ENCODE measurements around the gene AOPEP. TPM values are rescaled to one million over a fixed set of nuclear protein-coding genes. Genes with fewer than 3 reads are reported as not detected.

Gene AOPEP
- total RNA-seq, 1 experiment from 2014 or later, result 89.5 TPM

- intact Hi-C loops (cut with micrococcal nuclease; ENCODE audit: unreplicated experiment), result no loop called here
- no peak for DNase-seq
- CTCF ChIA-PET, result interaction anchor here (1.8 kb wide), 1 partner anchor 14 kb away, joined by 5 read pairs; no protein-coding TSS in a partner anchor
- Mint-ChIP-seq H3K27me3 (ENCODE audit: unreplicated experiment) (no peaks in the 10 kb centered on the region), H3K27ac (ENCODE audit: unreplicated experiment) (peak overlapping the region; percentile 71), H3K36me3 (ENCODE audit: insufficient read depth, unreplicated experiment) (peaks cover 6% of the 10 kb centered on the region), H3K4me1 (ENCODE audit: low read depth, unreplicated experiment) (peaks cover 35% of the 10 kb centered on the region), H3K9me3 (ENCODE audit: low read depth, unreplicated experiment) (no peaks in the 10 kb centered on the region), H3K4me3 (ENCODE audit: low read depth, unreplicated experiment) (no peak overlapping the region)
- no peak for TF ChIP-seq CTCF (IDR thresholded peaks at IDR 0.05; ENCODE audit: unreplicated experiment)
- BruUV-seq (replicated peaks), result no TSS peak
Observed at GRCh38 chr9:94798708-94799107, 72.2 kb downstream of the AOPEP start.

GRCh38 chr9:94799578-94800264 is 73.2 kb downstream of the AOPEP start:
- no peak for TF ChIP-seq CTCF (IDR thresholded peaks at IDR 0.05; ENCODE audit: unreplicated experiment)
- H3K27ac Mint-ChIP-seq (ENCODE audit: unreplicated experiment), result peak overlapping the region; percentile 90
- H3K27me3 Mint-ChIP-seq (ENCODE audit: unreplicated experiment), result no peaks in the 10 kb centered on the region
- CTCF ChIA-PET, result interaction anchor here (0.6 to 1.8 kb wide), 7 partner anchors 13 to 1957 kb away, joined by 3 to 6 read pairs (median 3); no protein-coding TSS in a partner anchor
- H3K36me3 Mint-ChIP-seq (ENCODE audit: insufficient read depth, unreplicated experiment), result peaks cover 6% of the 10 kb centered on the region
- no peaks in the 10 kb centered on the region for H3K9me3 Mint-ChIP-seq (ENCODE audit: low read depth, unreplicated experiment)
- peak; percentile 57 for DNase-seq
- intact Hi-C loops (cut with micrococcal nuclease; ENCODE audit: unreplicated experiment), result loop anchor here (5.0 kb wide), 1 partner anchor 223 kb away; no protein-coding TSS in a partner anchor
- BruUV-seq (replicated peaks), result no TSS peak
- H3K4me1 Mint-ChIP-seq (ENCODE audit: low read depth, unreplicated experiment), result peaks cover 45% of the 10 kb centered on the region
- H3K4me3 Mint-ChIP-seq (ENCODE audit: low read depth, unreplicated experiment), result peak overlapping the region; percentile 51

DNA sequence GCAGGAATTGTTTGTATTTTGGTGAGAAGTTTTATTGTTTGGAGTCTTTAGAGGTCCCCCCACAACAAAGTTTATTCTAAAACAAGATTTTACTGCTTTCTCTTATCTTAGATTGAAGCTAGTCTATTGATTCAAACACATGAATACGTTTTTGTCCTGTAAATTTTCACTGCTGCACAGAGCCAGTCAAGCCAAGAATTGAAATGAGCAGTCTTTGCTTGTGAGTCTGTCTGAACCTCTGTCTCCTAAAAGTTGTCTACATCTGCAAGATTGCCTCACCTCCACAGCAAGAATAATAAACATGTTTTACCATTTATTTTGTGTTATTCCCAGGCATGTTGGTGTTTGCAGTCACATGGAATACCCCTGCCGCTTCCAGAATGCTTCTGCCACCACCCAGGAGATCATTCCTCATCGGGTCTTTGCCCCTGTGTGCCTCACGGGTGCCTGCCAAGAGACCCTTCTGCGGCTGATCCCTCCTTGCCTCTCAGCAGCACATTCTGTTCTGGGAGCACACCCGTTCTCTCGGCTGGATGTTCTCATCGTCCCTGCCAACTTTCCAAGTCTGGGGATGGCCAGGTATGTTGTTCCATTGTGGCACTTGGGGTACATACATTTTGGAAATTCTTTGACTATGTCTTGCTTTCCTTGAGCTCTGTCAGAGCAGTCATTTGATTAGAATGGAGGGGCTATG is 74.1 kb downstream of the AOPEP start:
- H3K27ac Mint-ChIP-seq (ENCODE audit: unreplicated experiment), result peak overlapping the region; percentile 90
- H3K4me1 Mint-ChIP-seq (ENCODE audit: low read depth, unreplicated experiment), result peaks cover 50% of the 10 kb centered on the region
- CTCF ChIA-PET, result no interaction called here

DNA sequence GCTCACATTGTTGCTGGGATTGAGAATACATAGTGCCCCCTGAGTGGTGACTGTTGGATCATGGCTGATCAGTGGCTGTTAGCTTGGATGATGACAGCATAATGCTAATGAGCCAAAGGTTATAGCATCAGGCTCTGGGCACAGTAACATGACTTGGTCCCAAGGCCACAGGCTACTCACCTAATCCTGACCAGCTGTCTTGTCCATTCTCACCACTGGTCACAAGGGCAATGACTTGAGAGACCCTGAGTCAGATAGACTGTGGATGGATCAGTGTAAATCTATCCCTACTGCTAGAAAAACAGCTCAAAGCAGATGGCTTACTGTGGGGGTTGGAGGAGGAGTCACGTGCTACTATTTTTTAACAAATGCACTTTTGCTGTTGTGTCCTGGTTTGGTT is 74.7 kb downstream of the AOPEP start:
- intact Hi-C loops (cut with micrococcal nuclease; ENCODE audit: unreplicated experiment), result loop anchor here (5.0 kb wide), 1 partner anchor 221 kb away; no protein-coding TSS in a partner anchor
- Mint-ChIP-seq H3K27ac (ENCODE audit: unreplicated experiment) (peak overlapping the region; percentile 90), H3K4me1 (ENCODE audit: low read depth, unreplicated experiment) (peaks cover 55% of the 10 kb centered on the region), H3K36me3 (ENCODE audit: insufficient read depth, unreplicated experiment) (peaks cover 19% of the 10 kb centered on the region), H3K4me3 (ENCODE audit: low read depth, unreplicated experiment) (peak overlapping the region; percentile 51), H3K27me3 (ENCODE audit: unreplicated experiment) (no peaks in the 10 kb centered on the region), H3K9me3 (ENCODE audit: low read depth, unreplicated experiment) (no peaks in the 10 kb centered on the region)
- DNase-seq, result no peak
- CTCF ChIA-PET, result no interaction called here
- no peak for TF ChIP-seq CTCF (IDR thresholded peaks at IDR 0.05; ENCODE audit: unreplicated experiment)
- BruUV-seq (replicated peaks), result no TSS peak

More for the DNA sequence above, 74.1 kb downstream of the AOPEP start:
- TF ChIP-seq CTCF (IDR thresholded peaks at IDR 0.05; ENCODE audit: unreplicated experiment), result no peak
- BruUV-seq (replicated peaks), result TSS peak; percentile 76
- Mint-ChIP-seq H3K27me3 (ENCODE audit: unreplicated experiment) (no peaks in the 10 kb centered on the region), H3K36me3 (ENCODE audit: insufficient read depth, unreplicated experiment) (peaks cover 12% of the 10 kb centered on the region), H3K9me3 (ENCODE audit: low read depth, unreplicated experiment) (no peaks in the 10 kb centered on the region), H3K4me3 (ENCODE audit: low read depth, unreplicated experiment) (peak overlapping the region; percentile 51)
- DNase-seq, result no peak
- intact Hi-C loops (cut with micrococcal nuclease; ENCODE audit: unreplicated experiment), result loop anchor here (5.0 kb wide), 1 partner anchor 222 kb away; no protein-coding TSS in a partner anchor
